SU-DHL-6 (cell line): ENCODE measurements around the gene MTRFR.

Experiments
- H2AFZ ChIP-seq: fragments of 200-600 bp; sonication (generic); 2 replicates; pipeline ENCODE4 v1.6.1; 2014; ENCODE audit warnings: low read depth, mild to moderate bottlenecking, moderate library complexity, mixed read lengths, antibody characterized with exemption, low read length; ENCODE audit not compliant: severe bottlenecking
- H3F3A ChIP-seq: fragments of 200-600 bp; shearing (Covaris generic); 2 replicates; pipeline ENCODE4 v1.6.0; 2016; ENCODE audit warnings: antibody characterized with exemption, mild to moderate bottlenecking; ENCODE audit not compliant: insufficient read depth
- H3K27ac ChIP-seq: fragments of 200-600 bp; sonication (generic); 2 replicates; pipeline ENCODE4 v1.5.1; 2016; ENCODE audit warnings: low read depth, mild to moderate bottlenecking, low read length, moderate library complexity, mixed read lengths
- H3K27me3 ChIP-seq: fragments of 200-600 bp; sonication (generic), shearing (Covaris generic); 2 replicates; pipeline ENCODE4 v1.6.0; 2014; ENCODE audit warnings: mild to moderate bottlenecking, low read length
- H3K36me3 ChIP-seq: fragments of 200-600 bp; sonication (generic); 2 replicates; pipeline ENCODE4 v1.6.1; 2014; ENCODE audit warnings: mild to moderate bottlenecking, low read length, mixed read lengths
- H3K4me2 ChIP-seq: fragments of 300-600, 200-600 bp; shearing (Covaris generic), sonication (generic); 2 replicates; pipeline ENCODE4 v1.6.0; 2014; ENCODE audit warnings: low read length, low read depth, mild to moderate bottlenecking; ENCODE audit not compliant: poor library complexity, severe bottlenecking
- H3K4me3 ChIP-seq: fragments of 200-600 bp; sonication (generic); 2 replicates; pipeline ENCODE4 v1.5.1; 2014; ENCODE audit warnings: antibody characterized with exemption, low read length, mild to moderate bottlenecking, mixed read lengths; ENCODE audit not compliant: insufficient read depth, poor library complexity, severe bottlenecking
- H3K79me2 ChIP-seq: fragments of 200-600 bp; sonication (generic); 2 replicates; pipeline ENCODE4 v1.6.1; 2014; ENCODE audit warnings: mild to moderate bottlenecking, low read length, moderate library complexity; ENCODE audit not compliant: insufficient read depth
- H3K9ac ChIP-seq: fragments of 200-600 bp; sonication (generic); 2 replicates; pipeline ENCODE4 v1.7.0; 2014; ENCODE audit warnings: mild to moderate bottlenecking, low read length
- H3K9me2 ChIP-seq: fragments of 200-600 bp; sonication (generic); replicated peaks from 2 replicates; pipeline ENCODE4 v1.6.1; 2014; ENCODE audit warnings: low read length; ENCODE audit not compliant: insufficient read depth
- H3K9me3 ChIP-seq: fragments of 200-600 bp; sonication (generic); 2 replicates; pipeline ENCODE4 v1.6.1; 2014; ENCODE audit warnings: low read length, mixed read lengths; ENCODE audit not compliant: insufficient read depth
- H4K20me1 ChIP-seq: fragments of 200-600 bp; sonication (generic); 2 replicates; pipeline ENCODE4 v1.6.1; 2014; ENCODE audit warnings: low read depth, mild to moderate bottlenecking, antibody characterized with exemption, low read length, moderate library complexity, mixed read lengths
- CTCF ChIP-seq: fragments of 200-600 bp; sonication (generic); IDR thresholded peaks from one replicate; pipeline ENCODE4 v1.5.1; 2017; ENCODE audit warnings: antibody characterized with exemption, mild to moderate bottlenecking, low read length, moderate library complexity; ENCODE audit not compliant: insufficient read depth, poor library complexity, severe bottlenecking
- EZH2phosphoT487 ChIP-seq: fragments of 200-600 bp; sonication (generic), shearing (Covaris generic); conservative IDR thresholded peaks from 2 replicates; pipeline ENCODE4 v1.6.1; 2018; ENCODE audit warnings: mild to moderate bottlenecking, antibody characterized with exemption, low read length, moderate library complexity, mixed read lengths

MTRFR gene

GRCh38 chr12:123238330-123238682, 5.1 kb downstream of the MTRFR start:
- no peak overlapping the region for H3K4me3 ChIP-seq
- H3K9me2 ChIP-seq: no peaks in the 10 kb centered on the region
- no peak overlapping the region for H2AFZ ChIP-seq
- H3K36me3 ChIP-seq: no peaks in the 10 kb centered on the region
- H3K9ac ChIP-seq: no peak overlapping the region
- H3K27me3 ChIP-seq: no peaks in the 10 kb centered on the region
- H3F3A ChIP-seq: peaks cover 23% of the 10 kb centered on the region
- H3K79me2 ChIP-seq: peaks cover 83% of the 10 kb centered on the region
- no peak for TF ChIP-seq EZH2phosphoT487
- TF ChIP-seq CTCF: no peak
- no peak overlapping the region for H3K27ac ChIP-seq
- H3K9me3 ChIP-seq: no peaks in the 10 kb centered on the region
- H3K4me2 ChIP-seq: no peak overlapping the region
- H4K20me1 ChIP-seq: no peaks in the 10 kb centered on the region; the same call in 1 of the 2 replicates

- no peak overlapping the region for H3K4me2 ChIP-seq
Observed at GRCh38 chr12:123238961-123239360, 5.7 kb downstream of the MTRFR start.

GRCh38 chr12:123242116-123242904, 9.1 kb downstream of the MTRFR start:
- peaks cover 12% of the 10 kb centered on the region for H3F3A ChIP-seq
- TF ChIP-seq CTCF (no peak), EZH2phosphoT487 (no peak)
- H3K27me3 ChIP-seq: no peaks in the 10 kb centered on the region
- H3K36me3 ChIP-seq: no peaks in the 10 kb centered on the region
- no peaks in the 10 kb centered on the region for H3K9me2 ChIP-seq
- no peak overlapping the region for H3K9ac ChIP-seq
- H3K4me3 ChIP-seq: no peak overlapping the region
- H4K20me1 ChIP-seq: no peaks in the 10 kb centered on the region
- no peak overlapping the region for H3K4me2 ChIP-seq
- H3K9me3 ChIP-seq: no peaks in the 10 kb centered on the region
- H3K79me2 ChIP-seq: peaks cover 82% of the 10 kb centered on the region
- no peak overlapping the region for H2AFZ ChIP-seq
- no peak overlapping the region for H3K27ac ChIP-seq

More at GRCh38 chr12:123238961-123239360, 5.7 kb downstream of the MTRFR start:
- Histone ChIP-seq H3K4me3 (no peak overlapping the region), H3K9me3 (no peaks in the 10 kb centered on the region), H4K20me1 (no peaks in the 10 kb centered on the region; the same call in 1 of the 2 replicates), H2AFZ (no peak overlapping the region), H3K79me2 (peaks cover 82% of the 10 kb centered on the region), H3K27me3 (no peaks in the 10 kb centered on the region), H3K9ac (no peak overlapping the region), H3F3A (peaks cover 23% of the 10 kb centered on the region), H3K36me3 (no peaks in the 10 kb centered on the region), H3K27ac (no peak overlapping the region), H3K9me2 (no peaks in the 10 kb centered on the region)
- TF ChIP-seq CTCF (no peak), EZH2phosphoT487 (no peak)
